CD8-positive, alpha-beta memory T cell (primary cell): Measurements from ENCODE around the gene AQR. TPM values are rescaled to one million over a fixed set of nuclear protein-coding genes. Genes with fewer than 3 reads are reported as not detected.

Experiments used
- polyA plus RNA-seq: library from polyadenylated mRNA; unstranded; fragments of 300-500 nt; fragmentation: Illumina TruSeq; gene quantifications from one replicate; pipeline ENCODE4 v1.2.3, GENCODE V29; 2021
- total RNA-seq, 2 experiments: library from RNA; stranded (reverse); gene quantifications; one replicate each; pipeline ENCODE4 v1.2.3, GENCODE V29; 2021

The AQR gene
- total and polyA plus RNA-seq, 3 experiments from 2014 or later, result 14.8 to 46.0 (median 41.7) TPM

Other genes starting within 250 kb of the AQR start
- not detected for gene GJD2, start 214.7 kb downstream of the AQR start, total RNA-seq
- not detected for gene GJD2, start 214.7 kb downstream of the AQR start, polyA plus RNA-seq
- not detected for gene ACTC1, start 174.2 kb downstream of the AQR start, total RNA-seq
- not detected for gene ACTC1, start 174.2 kb downstream of the AQR start, polyA plus RNA-seq
- 10 to 100 TPM; 63.6 to 68.0 TPM for gene ZNF770, start 18.5 kb upstream of the AQR start, total RNA-seq
- 112 TPM for gene ZNF770, start 18.5 kb upstream of the AQR start, polyA plus RNA-seq
- gene NANOGP8, start 115.6 kb upstream of the AQR start, total RNA-seq, result not detected
- not detected for gene NANOGP8, start 115.6 kb upstream of the AQR start, polyA plus RNA-seq